GM12878 (cell line): ENCODE results near the gene FGR. TPM values are rescaled to one million over a fixed set of nuclear protein-coding genes. Genes with fewer than 3 reads are reported as not detected.

Experiments
- ATAC-seq: fragments of 200-7000 bp; cut with Tn5 transposase; 3 replicates; pipeline ENCODE4 v1.9.1; 2020; ENCODE audit warnings: mild to moderate bottlenecking, moderate library complexity
- BruUV-seq: library from RNA; stranded (reverse); fragments of 400-500 nt; replicated peaks from 2 replicates; lab custom pipeline; 2021; lab: Mats Ljungman, UMichigan
- CTCF ChIA-PET: fragments of 300-600 bp; sonication (Branson Sonifier 250); formaldehyde crosslinking; extraction: SDS; loops from one replicate; lab custom pipeline; 2021; ENCODE audit warnings: inconsistent platforms; lab: Yijun Ruan, JAX
- POLR2A ChIA-PET: fragments of 350-600 bp; formaldehyde crosslinking; extraction: SDS; loops from one replicate; lab custom pipeline; 2021; ENCODE audit warnings: inconsistent platforms; lab: Charles Lee
- RAD21 ChIA-PET: fragments of 300-600 bp; sonication (Branson Sonifier 250); formaldehyde crosslinking; loops from one replicate; lab custom pipeline; 2023; ENCODE audit warnings: antibody characterized with exemption; ENCODE audit not compliant: unreplicated experiment; lab: Charles Lee
- SMC1A ChIA-PET: fragments of 300-600 bp; sonication (Branson Sonifier 250); formaldehyde crosslinking; loops from one replicate; lab custom pipeline; 2023; ENCODE audit not compliant: unreplicated experiment, uncharacterized antibody; lab: Charles Lee
- DNase-seq: peaks from one replicate; pipeline ENCODE4 v3.0.0-alpha.2; 2011; ENCODE audit warnings: low read depth, low spot score
- FAIRE-seq: peaks from 3 replicates; lab custom pipeline; 2011; peaks lifted over from hg19 to GRCh38; lab: Jason Lieb, UNC
- H2AFZ ChIP-seq: 2 replicates; pipeline ENCODE4 v1.6.0; 2011; ENCODE audit warnings: low read depth, low read length, control low read depth; ENCODE audit not compliant: control insufficient read depth
- H3K27ac ChIP-seq: 2 replicates; pipeline ENCODE4 v1.5.1; 2011; ENCODE audit warnings: control low read depth; ENCODE audit not compliant: control insufficient read depth, insufficient read depth
- H3K27me3 ChIP-seq, 2 experiments: replicated peaks in 1 of 2; 2 replicates each; pipeline versions ENCODE4 v1.6.0 to v1.6.1; 2011; ENCODE audit warnings: low read length in 1 of 2; ENCODE audit not compliant: control insufficient read depth in 2 of 2, insufficient read depth in 2 of 2
- H3K36me3 ChIP-seq, 2 experiments: 2 replicates each; pipeline ENCODE4 v1.5.1; 2011; ENCODE audit warnings: low read length in 1 of 2; ENCODE audit not compliant: control insufficient read depth in 2 of 2, insufficient read depth in 2 of 2
- H3K4me1 ChIP-seq: 2 replicates; pipeline ENCODE4 v1.6.1; 2011; ENCODE audit warnings: mild to moderate bottlenecking, low read length, moderate library complexity, mixed read lengths; ENCODE audit not compliant: control insufficient read depth, insufficient read depth
- H3K4me2 ChIP-seq: 2 replicates; pipeline ENCODE4 v1.6.0; 2011; ENCODE audit warnings: control low read depth; ENCODE audit not compliant: control insufficient read depth, insufficient read depth
- H3K4me3 ChIP-seq: fragments of 200-600 bp; sonication (generic); 2 replicates; pipeline ENCODE4 v1.5.1; 2016
- H3K79me2 ChIP-seq: 2 replicates; pipeline ENCODE4 v1.6.0; 2011; ENCODE audit warnings: low read length; ENCODE audit not compliant: control insufficient read depth, insufficient read depth
- H3K9ac ChIP-seq: 2 replicates; pipeline ENCODE4 v1.8.0; 2011; ENCODE audit warnings: low read length, control low read depth, mixed read lengths; ENCODE audit not compliant: control insufficient read depth, insufficient read depth
- H3K9me3 ChIP-seq: replicated peaks from 3 replicates; pipeline ENCODE4 v1.5.1; 2011; ENCODE audit warnings: mild to moderate bottlenecking, low read length; ENCODE audit not compliant: control insufficient read depth, insufficient read depth
- H4K20me1 ChIP-seq: 2 replicates; pipeline ENCODE4 v1.6.0; 2011; ENCODE audit not compliant: control insufficient read depth, insufficient read depth
- BCL11A ChIP-seq: IDR thresholded peaks from 2 replicates; pipeline ENCODE4 v1.6.1; 2011; ENCODE audit warnings: low read depth, low read length
- BRCA1 ChIP-seq: IDR thresholded peaks from 2 replicates; pipeline ENCODE4 v1.6.1; 2011; ENCODE audit warnings: low read depth, low read length, improper control_type of control experiment
- EP300 ChIP-seq, 2 experiments: fragments of 150-350 bp in 1 of 2; IDR thresholded peaks; 2 replicates each; pipeline ENCODE4 v1.6.1; 2011 to 2012; ENCODE audit warnings: low read depth in 2 of 2, low read length in 2 of 2, borderline replicate concordance in 1 of 2, improper control_type of control experiment in 1 of 2, inconsistent platforms in 1 of 2; ENCODE audit not compliant: control insufficient read depth in 1 of 2
- IRF3 ChIP-seq: fragments of 450-650 bp; IDR thresholded peaks from 2 replicates; pipeline ENCODE4 v1.6.1; 2014; ENCODE audit warnings: mild to moderate bottlenecking
- JUND ChIP-seq: IDR thresholded peaks from 2 replicates; pipeline ENCODE4 v1.6.1; 2012; ENCODE audit warnings: low read depth, mild to moderate bottlenecking, low read length, improper control_type of control experiment, moderate library complexity
- NFIC ChIP-seq: IDR thresholded peaks from 2 replicates; pipeline ENCODE4 v1.6.1; 2012; ENCODE audit warnings: low read depth, mild to moderate bottlenecking, inconsistent platforms, low read length, moderate library complexity
- RBBP5 ChIP-seq: fragments of 200-600 bp; sonication (generic); conservative IDR thresholded peaks from 2 replicates; pipeline ENCODE4 v1.6.1; 2016
- SP1 ChIP-seq: IDR thresholded peaks from one replicate; pipeline ENCODE4 v1.6.1; 2011; ENCODE audit warnings: low read depth, low read length
- TBL1XR1 ChIP-seq: IDR thresholded peaks from 2 replicates; pipeline ENCODE4 v1.6.1; 2012; ENCODE audit warnings: low read depth, low read length, improper control_type of control experiment
- TCF12 ChIP-seq: IDR thresholded peaks from 2 replicates; pipeline ENCODE4 v1.6.1; 2011; ENCODE audit warnings: low read depth, mild to moderate bottlenecking, low read length
- WRNIP1 ChIP-seq: IDR thresholded peaks from 2 replicates; pipeline ENCODE4 v1.6.1; 2011; ENCODE audit warnings: low read depth, low read length, improper control_type of control experiment, borderline replicate concordance
- YY1 ChIP-seq: IDR thresholded peaks from 2 replicates; pipeline ENCODE4 v1.6.1; 2011; ENCODE audit warnings: low read depth, mild to moderate bottlenecking, low read length
- ZBED1 ChIP-seq: IDR thresholded peaks from 2 replicates; pipeline ENCODE4 v1.6.1; 2016; ENCODE audit warnings: borderline replicate concordance
- ZNF622 ChIP-seq: fragments of 450-650 bp; IDR thresholded peaks from 2 replicates; pipeline ENCODE4 v1.6.1; 2017; ENCODE audit warnings: mild to moderate bottlenecking, inconsistent platforms
- WGBS: methylation state at CpG from one replicate; pipeline ENCODE4 v1.1.6; 2016; ENCODE audit warnings: low lambda C conversion rate; ENCODE audit not compliant: insufficient replicate concordance, insufficient coverage; ENCODE audit errors: missing lambda C conversion rate; 5-methylcytosine and 5-hydroxymethylcytosine counted together
- in situ Hi-C: fragments of 300-500 bp; cut with MboI; formaldehyde crosslinking; loops from 9 replicates; pipeline ENCODE4 v1.14.3; 2018; ENCODE audit warnings: mixed read lengths
- intact Hi-C: fragments of 100-400 bp; cut with micrococcal nuclease; formaldehyde crosslinking; loops from one replicate; pipeline ENCODE4 v1.14.2; 2022; ENCODE audit not compliant: unreplicated experiment
- polyA plus RNA-seq, 11 experiments: library from polyadenylated mRNA; depleted of rRNA in 4 of 11; unstranded in 6 of 11; stranded (reverse) in 5 of 11; fragments of >200 nt; fragmentation: Nextera tagmentation in 4 of 11; fragmentation: Illumina TruSeq in 1 of 11; extraction: Ambion mirVana in 4 of 11; extraction: Trizol in 1 of 11; gene quantifications; 1 replicate in 1 of 11; 2 replicates in 10 of 11; pipeline versions ENCODE4 v1.2.1 to v1.2.3, GENCODE V29; 2011 to 2016; ENCODE audit warnings: inconsistent platforms in 2 of 11, missing spikeins in 2 of 11, low read depth in 1 of 11
- total RNA-seq, 4 experiments: library from RNA; depleted of rRNA in 3 of 4; stranded (reverse); fragments of >200 nt in 3 of 4; fragmentation: Illumina TruSeq in 1 of 4; extraction: Trizol in 1 of 4; gene quantifications; 2 replicates each; pipeline versions ENCODE4 v1.2.1 to v1.2.3, GENCODE V29; 2013 to 2021

FGR gene
- total and polyA plus RNA-seq, 10 of the 15 experiments (the other 5 are each of a cell fraction or from before 2014, with no cell fraction given) = 10.9 to 193 (median 74.7) TPM

GRCh38 chr1:27564710-27565649, 70.0 kb downstream of the FGR start:
- Histone ChIP-seq H3K27ac (no peak overlapping the region), H3K27me3 (no peaks in the 10 kb centered on the region), H3K4me3 (no peak overlapping the region), H2AFZ (no peak overlapping the region), H3K4me1 (peaks cover 7% of the 10 kb centered on the region), H3K79me2 (no peaks in the 10 kb centered on the region; the same call in 1 of the 2 replicates), H3K9me3 (no peaks in the 10 kb centered on the region), H3K36me3 (no peaks in the 10 kb centered on the region; a peak in 1 of 4 replicates), H3K9ac (no peak overlapping the region), H3K4me2 (no peak overlapping the region), H4K20me1 (no peaks in the 10 kb centered on the region; the same call in 1 of the 2 replicates)
- in situ Hi-C loops = loop anchor here (5.0 kb wide), 1 partner anchor 53 kb away; no protein-coding TSS in a partner anchor
- ATAC-seq (no peak), FAIRE-seq (no peak), DNase-seq (no peak)
- ChIA-PET CTCF (interaction anchor here (1.3 to 2.3 kb wide), 6 partner anchors 9 to 269 kb away, joined by 4 to 11 read pairs (median 6); no protein-coding TSS in a partner anchor), SMC1A (interaction anchor here (1.1 kb wide), 2 partner anchors 37 to 39 kb away, joined by 4 read pairs; no protein-coding TSS in a partner anchor), RAD21 (interaction anchor here (1.0 to 1.3 kb wide), 2 partner anchors 9 to 42 kb away, joined by 3 read pairs; no protein-coding TSS in a partner anchor), POLR2A (no interaction called here)
- TF ChIP-seq ZNF622 = no peak
- no peak for TF ChIP-seq IRF3
- TF ChIP-seq ZBED1 = no peak
- TF ChIP-seq WRNIP1 = no peak
- TF ChIP-seq BRCA1 = no peak
- TF ChIP-seq YY1 = no peak
- TF ChIP-seq SP1 = no peak
- no peak for TF ChIP-seq EP300 (IDR thresholded peaks at IDR 0.05; ENCODE audit: borderline replicate concordance in 1 of 2, control insufficient read depth in 1 of 2, low read depth in 2 of 2, low read length in 2 of 2)
- TF ChIP-seq NFIC = no peak
- no peak for TF ChIP-seq RBBP5
- no peak for TF ChIP-seq TCF12
- TF ChIP-seq JUND = no peak
- TF ChIP-seq BCL11A = no peak
- TF ChIP-seq TBL1XR1 = no peak
- intact Hi-C loops = no loop called here
- BruUV-seq = no TSS peak
- WGBS = 74% methylated on average over 25 of the region's 26 CpGs
